GM21526 (cell line): Measurements from ENCODE around the gene CCIN.
"Not testable (repeated sequence)": the region's sequence is repeated elsewhere in the genome, so short reads cannot be mapped to it uniquely, and the experiment has no call there.

Source experiments
- ATAC-seq: cut with Tn5 transposase; IDR thresholded peaks from one replicate; pipeline ENCODE4 v1.9.1; 2021; ENCODE audit warnings: moderate library complexity; ENCODE audit not compliant: unreplicated experiment, low FRiP score

Gene CCIN

GRCh38 chr9:36169166-36169565, at the start of gene CCIN:
TSS of gene CCIN (plus strand) at chr9:36169388. CDS start at chr9:36169503, 115 bp downstream.
- no peak for ATAC-seq

- no peak for ATAC-seq
Observed at GRCh38 chr9:36119476-36119875, 49.7 kb upstream of the CCIN start.

- no peak for ATAC-seq
Observed at GRCh38 chr9:36120705-36121104, 48.5 kb upstream of the CCIN start.

GRCh38 chr9:36121971-36122370, 47.2 kb upstream of the CCIN start:
- no peak for ATAC-seq

GRCh38 chr9:36123515-36123914, 45.7 kb upstream of the CCIN start:
- no peak for ATAC-seq

GRCh38 chr9:36125062-36125855, 43.9 kb upstream of the CCIN start:
- no peak for ATAC-seq

- ATAC-seq, result no peak
Observed at GRCh38 chr9:36126016-36126730, 43.0 kb upstream of the CCIN start.

GRCh38 chr9:36127652-36128244, 41.4 kb upstream of the CCIN start:
- ATAC-seq, result no peak

GRCh38 chr9:36128349-36128748, 40.8 kb upstream of the CCIN start:
- no peak for ATAC-seq

GRCh38 chr9:36129139-36129538, 40.0 kb upstream of the CCIN start:
- no peak for ATAC-seq

GRCh38 chr9:36131666-36132065, 37.5 kb upstream of the CCIN start:
- not testable (repeated sequence) for ATAC-seq

- no peak for ATAC-seq
Observed at GRCh38 chr9:36132086-36132485, 37.1 kb upstream of the CCIN start.

- no peak for ATAC-seq
Observed at GRCh38 chr9:36134761-36135505, 34.3 kb upstream of the CCIN start.

- no peak for ATAC-seq
Observed at GRCh38 chr9:36135741-36136271, 33.4 kb upstream of the CCIN start.

- ATAC-seq, result peak; percentile 87
Observed at GRCh38 chr9:36136272-36136893, 32.8 kb upstream of the CCIN start, which contains the start of gene GLIPR2. TSS of gene GLIPR2 (plus strand) at chr9:36136733. CDS start at chr9:36136779, 46 bp downstream.

GRCh38 chr9:36136894-36137391, 32.2 kb upstream of the CCIN start:
- ATAC-seq, result peak; percentile 34

GRCh38 chr9:36137392-36138004, 31.7 kb upstream of the CCIN start:
- no peak for ATAC-seq

GRCh38 chr9:36138496-36138895, 30.7 kb upstream of the CCIN start:
- ATAC-seq, result no peak

GRCh38 chr9:36138901-36139300, 30.3 kb upstream of the CCIN start:
- no peak for ATAC-seq
